Stimulated activated CD4-positive, alpha-beta T cell treated with anti-CD3 and anti-CD28 coated beads, Interleukin-15, amount 100 ng/mL, for 1 hour (primary cell): ENCODE results near the gene GNL3L.
"Not testable (repeated sequence)": the region's sequence is repeated elsewhere in the genome, so short reads cannot be mapped to it uniquely, and the experiment has no call there.

Experiments used
- DNase-seq, 2 donors: peaks; one replicate each; pipeline ENCODE4 v3.0.0-alpha.2; 2020; ENCODE audit warnings: low read depth in 1 of 2, low spot score in 1 of 2

The GNL3L gene

DNA sequence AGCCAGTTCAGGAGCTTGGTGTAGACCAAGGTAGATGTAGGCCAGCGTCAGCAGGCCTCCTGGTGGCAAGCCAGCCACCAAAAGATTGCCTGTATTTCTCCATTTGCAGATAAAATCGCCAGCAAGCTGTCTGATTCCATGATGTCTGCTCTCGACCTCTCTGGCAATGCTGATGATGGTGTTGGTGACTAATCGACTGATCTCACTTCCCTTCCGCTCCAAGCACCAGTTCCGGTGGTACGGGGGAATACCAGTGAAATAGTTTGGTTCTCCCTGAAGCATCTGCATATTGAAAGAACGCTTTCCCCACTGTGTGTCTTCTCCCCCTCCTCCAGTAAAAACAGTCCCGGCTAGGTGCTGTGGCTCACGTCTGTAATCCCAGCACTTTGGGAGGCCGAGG lies 30.4 kb downstream of the GNL3L start:
- no peak for DNase-seq

DNA sequence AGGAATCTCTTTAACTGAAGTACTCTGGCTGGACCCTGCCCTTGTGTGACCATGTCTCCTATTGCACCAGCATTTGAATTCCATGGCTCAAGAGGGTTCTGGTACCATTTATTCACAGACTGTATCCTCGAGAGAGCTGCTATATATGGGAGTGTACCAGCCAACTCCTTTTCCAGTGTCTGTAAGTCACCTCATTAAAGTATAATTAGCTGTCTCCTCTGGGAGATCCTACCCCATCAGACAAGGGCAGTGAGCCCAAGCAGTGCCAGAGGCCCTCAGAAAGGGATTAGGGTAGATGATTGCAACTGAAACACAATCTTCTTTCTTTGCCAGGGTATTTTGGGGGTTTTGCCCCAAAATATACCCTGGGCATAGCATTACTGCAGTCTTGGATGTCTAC lies 31.6 kb downstream of the GNL3L start:
- no peak for DNase-seq

DNA sequence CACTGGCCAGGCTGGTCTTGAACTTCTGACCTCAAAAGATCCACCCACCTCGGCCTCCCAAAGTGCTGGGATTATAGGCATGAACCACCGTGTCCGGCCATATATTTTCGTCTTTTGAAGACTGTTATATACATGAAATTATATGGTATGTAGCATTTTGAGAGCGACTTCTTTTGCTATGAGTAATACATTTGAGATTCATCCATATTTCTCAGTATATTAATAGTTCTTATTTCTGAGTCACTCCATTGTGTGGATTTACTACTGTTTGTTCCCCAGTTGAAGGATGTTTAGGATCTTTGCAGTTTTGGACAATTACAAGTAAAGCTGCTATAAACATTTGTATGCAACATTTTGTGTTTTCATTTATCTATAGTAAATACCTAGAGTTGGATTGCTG lies 34.9 kb downstream of the GNL3L start:
- DNase-seq: no peak

DNA sequence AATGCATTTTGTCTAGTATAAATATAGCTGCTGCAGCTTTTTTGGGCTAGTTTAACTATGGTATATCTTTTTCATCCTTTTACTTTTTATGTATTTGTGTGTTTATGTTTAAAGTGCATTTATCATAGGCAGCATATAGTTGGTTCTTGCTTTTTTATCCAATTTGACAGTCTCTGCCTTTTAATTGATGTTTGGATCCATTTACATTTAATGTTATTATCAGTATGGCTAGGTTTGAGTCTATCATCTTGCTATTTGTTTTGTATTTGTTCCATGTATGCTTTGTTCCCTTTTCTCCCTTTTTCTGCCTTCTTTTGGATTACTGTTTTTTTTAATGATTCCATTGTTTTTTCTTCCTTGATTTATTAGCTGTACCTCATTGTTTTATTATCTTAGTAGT lies 40.3 kb downstream of the GNL3L start:
- DNase-seq: no peak

DNA sequence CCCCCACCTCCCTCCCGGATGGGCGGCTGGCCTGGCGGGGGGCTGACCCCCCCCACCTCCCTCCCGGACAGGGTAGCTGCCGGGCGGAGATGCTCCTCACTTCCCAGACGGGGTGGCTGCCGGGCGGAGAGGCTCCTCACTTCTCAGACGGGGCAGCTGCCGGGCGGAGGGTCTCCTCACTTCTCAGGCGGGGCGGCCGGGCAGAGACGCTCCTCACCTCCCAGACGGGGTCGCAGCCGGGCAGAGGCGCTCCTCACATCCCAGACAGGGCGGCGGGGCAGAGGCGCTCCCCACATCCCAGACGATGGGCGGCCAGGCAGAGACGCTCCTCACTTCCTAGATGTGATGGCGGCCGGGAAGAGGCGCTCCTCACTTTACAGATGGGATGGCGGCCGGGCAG lies 42.6 kb downstream of the GNL3L start:
- not testable (repeated sequence) for DNase-seq

DNA sequence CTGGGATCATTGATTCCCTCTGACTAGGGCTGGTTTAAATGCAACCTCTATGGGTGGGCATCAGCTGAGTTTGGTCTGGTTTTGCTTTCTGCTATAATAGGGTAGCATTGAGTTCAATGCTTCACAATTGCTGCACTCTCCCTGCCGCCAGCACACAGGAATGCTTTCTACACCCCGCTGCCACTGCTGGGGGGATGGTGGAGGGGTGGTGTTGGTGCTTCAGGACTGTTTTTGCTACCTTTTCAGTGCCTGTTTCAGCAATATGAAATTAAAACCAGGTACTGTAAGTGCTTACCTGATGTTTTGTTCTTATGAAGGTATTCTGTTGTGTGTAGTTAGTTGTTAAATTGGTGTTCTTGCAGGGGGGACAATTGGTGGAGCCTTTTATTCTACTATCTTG lies 67.7 kb downstream of the GNL3L start:
- no peak for DNase-seq

DNA sequence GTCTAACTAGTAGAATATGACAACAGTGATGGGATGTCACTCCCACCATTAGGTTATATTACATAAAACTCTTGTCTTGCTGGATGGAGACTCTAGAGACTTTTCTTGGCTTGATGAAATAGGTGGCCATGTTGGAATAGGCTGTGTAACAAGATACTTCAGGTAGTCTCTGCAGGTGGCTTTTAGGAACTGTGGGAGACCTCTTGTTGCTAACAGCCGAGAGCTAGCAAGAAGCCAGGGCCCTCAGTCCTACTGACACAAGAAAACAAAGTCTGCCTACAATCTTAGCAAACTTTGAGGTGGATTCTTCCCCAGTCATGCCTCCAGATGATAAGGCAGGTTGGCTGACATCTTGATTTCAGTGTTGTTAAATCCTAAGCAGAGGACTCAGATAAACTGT lies 72.5 kb downstream of the GNL3L start:
- DNase-seq: no peak
